A673 (cell line): Measurements from ENCODE around the gene NECAB2. TPM values are rescaled to one million over a fixed set of nuclear protein-coding genes. Genes with fewer than 3 reads are reported as not detected.

Experiments used
- BruUV-seq: library from RNA; stranded (reverse); fragments of 400-500 nt; replicated peaks from 2 replicates; lab custom pipeline; 2021; lab: Mats Ljungman, UMichigan
- CTCF ChIA-PET: fragments of 300-600 bp; sonication (Branson Sonifier 250); formaldehyde crosslinking; loops from one replicate; lab custom pipeline; 2022; ENCODE audit warnings: antibody characterized with exemption; lab: Charles Lee
- POLR2A ChIA-PET: fragments of 300-600 bp; sonication (Branson Sonifier 250); formaldehyde crosslinking; loops from one replicate; lab custom pipeline; 2022; ENCODE audit warnings: antibody characterized with exemption; ENCODE audit not compliant: low non-redundant PET; lab: Charles Lee
- DNase-seq: peaks from one replicate; pipeline ENCODE4 v3.0.0-alpha.2; 2015; ENCODE audit warnings: low spot score
- H3K27ac ChIP-seq: fragments of 200-600 bp; sonication (generic); 2 replicates; pipeline ENCODE4 v1.5.1; 2016; ENCODE audit warnings: mixed run types, low read depth, mild to moderate bottlenecking, mixed read lengths, antibody characterized with exemption, low read length; ENCODE audit not compliant: poor library complexity, severe bottlenecking
- H3K27me3 ChIP-seq: fragments of 200-600 bp; sonication (generic); replicated peaks from 2 replicates; pipeline ENCODE4 v1.6.1; 2017; ENCODE audit warnings: mixed run types, low read depth, mild to moderate bottlenecking, mixed read lengths, antibody characterized with exemption, low read length; ENCODE audit not compliant: insufficient read depth, poor library complexity
- H3K36me3 ChIP-seq: fragments of 200-600 bp; sonication (generic); 2 replicates; pipeline ENCODE4 v1.6.1; 2016; ENCODE audit warnings: mixed run types, mild to moderate bottlenecking, mixed read lengths, antibody characterized with exemption, low read length; ENCODE audit not compliant: insufficient read depth, poor library complexity, severe bottlenecking
- H3K4me1 ChIP-seq: fragments of 200-600 bp; sonication (generic); 2 replicates; pipeline ENCODE4 v1.6.1; 2017; ENCODE audit warnings: mixed run types, mild to moderate bottlenecking, mixed read lengths, antibody characterized with exemption, low read length; ENCODE audit not compliant: insufficient read depth, poor library complexity, severe bottlenecking
- H3K4me3 ChIP-seq: fragments of 200-600 bp; sonication (generic); 2 replicates; pipeline ENCODE4 v1.5.1; 2016; ENCODE audit warnings: low read depth, mixed run types, mild to moderate bottlenecking, mixed read lengths, low read length; ENCODE audit not compliant: poor library complexity, severe bottlenecking
- H3K9me3 ChIP-seq: fragments of 200-600 bp; sonication (generic); 2 replicates; pipeline ENCODE4 v1.6.1; 2016; ENCODE audit warnings: mixed run types, low read depth, mild to moderate bottlenecking, mixed read lengths, antibody characterized with exemption, low read length; ENCODE audit not compliant: poor library complexity, severe bottlenecking
- CTCF ChIP-seq: fragments of 300-800, 200-600 bp; sonication (generic); conservative IDR thresholded peaks from 2 replicates; pipeline ENCODE4 v1.5.1; 2017; ENCODE audit warnings: low read depth, mild to moderate bottlenecking, antibody characterized with exemption, low read length, moderate library complexity, mixed read lengths
- EZH2 ChIP-seq: fragments of 200-600 bp; sonication (generic); IDR thresholded peaks from 2 replicates; pipeline ENCODE4 v1.6.1; 2017; ENCODE audit warnings: borderline replicate concordance, low read depth, mild to moderate bottlenecking, mixed read lengths, antibody characterized with exemption, low read length; ENCODE audit not compliant: poor library complexity, severe bottlenecking
- intact Hi-C: fragments of 100-400 bp; cut with micrococcal nuclease; formaldehyde crosslinking; loops from one replicate; pipeline ENCODE4 v1.10.0; 2022; ENCODE audit not compliant: unreplicated experiment
- total RNA-seq: library from RNA; stranded (reverse); gene quantifications from 2 replicates; pipeline ENCODE4 v1.2.3, GENCODE V29; 2021

Gene NECAB2
- total RNA-seq, 1 experiment from 2014 or later, result 0.80 TPM

- Histone ChIP-seq H3K36me3 (no peaks in the 10 kb centered on the region), H3K27me3 (no peaks in the 10 kb centered on the region), H3K4me3 (no peak overlapping the region), H3K9me3 (no peaks in the 10 kb centered on the region), H3K4me1 (no peaks in the 10 kb centered on the region), H3K27ac (no peak overlapping the region)
- no peak for DNase-seq
- CTCF ChIA-PET, result no interaction called here
- intact Hi-C loops, result no loop called here
- TF ChIP-seq EZH2 (no peak), CTCF (no peak)
- no TSS peak for BruUV-seq
- POLR2A ChIA-PET, result no interaction called here
Measured at GRCh38 chr16:83946154-83946780, 21.8 kb upstream of the NECAB2 start.

GRCh38 chr16:83946781-83947566, 21.1 kb upstream of the NECAB2 start:
- intact Hi-C loops, result no loop called here
- H3K4me3 ChIP-seq, result no peak overlapping the region
- ChIA-PET POLR2A (no interaction called here), CTCF (no interaction called here)
- H3K9me3 ChIP-seq, result no peaks in the 10 kb centered on the region
- no peaks in the 10 kb centered on the region for H3K4me1 ChIP-seq
- no TSS peak for BruUV-seq
- H3K36me3 ChIP-seq, result no peaks in the 10 kb centered on the region
- no peak for DNase-seq
- H3K27ac ChIP-seq, result no peak overlapping the region
- TF ChIP-seq CTCF, result no peak
- TF ChIP-seq EZH2, result no peak
- H3K27me3 ChIP-seq, result no peaks in the 10 kb centered on the region

GRCh38 chr16:83947642-83948234, 20.3 kb upstream of the NECAB2 start:
- no peak for TF ChIP-seq CTCF
- TF ChIP-seq EZH2, result no peak
- intact Hi-C loops, result no loop called here

More at GRCh38 chr16:83947642-83948234, 20.3 kb upstream of the NECAB2 start:
- Histone ChIP-seq H3K4me3 (no peak overlapping the region), H3K4me1 (peaks cover 4% of the 10 kb centered on the region), H3K9me3 (no peaks in the 10 kb centered on the region), H3K27ac (no peak overlapping the region), H3K36me3 (no peaks in the 10 kb centered on the region), H3K27me3 (no peaks in the 10 kb centered on the region)
- DNase-seq, result no peak
- BruUV-seq, result no TSS peak
- CTCF ChIA-PET, result no interaction called here
- POLR2A ChIA-PET, result no interaction called here
